Right ventricle myocardium inferior (tissue), 1 donor: Measurements from ENCODE around the gene DPP10. TPM values are rescaled to one million over a fixed set of nuclear protein-coding genes. Genes with fewer than 3 reads are reported as not detected.
"Not testable (repeated sequence)": the region's sequence is repeated elsewhere in the genome, so short reads cannot be mapped to it uniquely, and the experiment has no call there.

ENCODE experiments used
- ATAC-seq: fragments of 200-7000 bp; cut with Tn5 transposase; one replicate; pipeline ENCODE4 v1.9.1; 2020; ENCODE audit warnings: mild to moderate bottlenecking, moderate library complexity
- DNase-seq: peaks from one replicate; pipeline ENCODE4 v3.0.0; 2021; ENCODE audit errors: missing footprints
- intact Hi-C: fragments of 100-400 bp; cut with DNase I; formaldehyde crosslinking; loops from one replicate; pipeline ENCODE4 v1.11.0; 2022
- long read RNA-seq: library from polyadenylated mRNA; unstranded; transcript quantifications from one replicate; pipeline ENCODE4 v2.0.0, GENCODE V29; 2021
- total RNA-seq: library from RNA; stranded (reverse); fragmentation: NEBNext Ultra II Directional; extraction: Animal tissue kit (Norgen Biotek cat#: 25700); gene quantifications from one replicate; pipeline ENCODE4 v1.2.1, GENCODE V29; 2021
- donor health status: DM: no; HTN: yes; CAD: no; lungs with severe emphysema.

The DPP10 gene
- 0.05 TPM for total RNA-seq
- long read RNA-seq: 0 reads

DNA sequence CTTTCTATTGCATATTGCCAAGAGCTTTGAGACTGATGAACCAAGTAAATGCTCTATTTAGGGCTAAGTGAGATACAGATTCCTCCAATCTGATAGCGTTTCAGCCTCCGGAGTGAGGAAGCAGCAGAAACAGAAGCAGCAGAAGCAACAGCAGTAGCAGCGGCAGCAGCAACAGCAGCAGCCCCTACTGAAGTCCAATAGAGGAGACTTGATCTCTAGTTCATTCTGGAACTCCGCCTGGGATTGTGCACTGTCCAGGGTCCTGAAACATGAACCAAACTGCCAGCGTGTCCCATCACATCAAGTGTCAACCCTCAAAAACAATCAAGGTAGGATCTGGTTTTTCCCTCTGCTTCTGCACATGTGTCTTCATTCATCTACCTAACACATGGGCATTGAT, at the start of gene DPP10:
DPP10 (plus strand) TSS at position 132 of the 400 bp plus-strand sequence.
- DNase-seq (no peak), ATAC-seq (no peak)
- intact Hi-C loops: no loop called here

DNA sequence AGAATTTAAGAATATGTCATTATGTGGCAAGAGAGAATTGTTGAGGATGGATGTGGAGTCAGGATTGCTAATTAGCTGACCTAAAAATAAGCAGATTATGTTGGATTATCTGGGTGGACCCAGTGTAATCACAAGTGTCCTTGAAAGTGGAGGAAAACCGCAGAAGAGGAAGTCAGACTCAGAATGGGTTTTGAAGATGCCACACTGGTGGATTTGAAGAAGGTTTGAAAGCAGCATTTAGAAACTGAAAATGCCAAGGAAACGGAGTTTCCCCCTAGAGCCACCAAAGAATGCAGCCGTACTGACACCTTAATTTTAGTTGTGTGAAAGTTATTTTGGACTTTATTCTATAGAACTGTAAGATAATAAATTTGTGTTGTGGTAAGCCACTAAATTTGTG, 41.6 kb upstream of the DPP10 start:
- no peak for ATAC-seq
- DNase-seq: no peak
- intact Hi-C loops: no loop called here

DNA sequence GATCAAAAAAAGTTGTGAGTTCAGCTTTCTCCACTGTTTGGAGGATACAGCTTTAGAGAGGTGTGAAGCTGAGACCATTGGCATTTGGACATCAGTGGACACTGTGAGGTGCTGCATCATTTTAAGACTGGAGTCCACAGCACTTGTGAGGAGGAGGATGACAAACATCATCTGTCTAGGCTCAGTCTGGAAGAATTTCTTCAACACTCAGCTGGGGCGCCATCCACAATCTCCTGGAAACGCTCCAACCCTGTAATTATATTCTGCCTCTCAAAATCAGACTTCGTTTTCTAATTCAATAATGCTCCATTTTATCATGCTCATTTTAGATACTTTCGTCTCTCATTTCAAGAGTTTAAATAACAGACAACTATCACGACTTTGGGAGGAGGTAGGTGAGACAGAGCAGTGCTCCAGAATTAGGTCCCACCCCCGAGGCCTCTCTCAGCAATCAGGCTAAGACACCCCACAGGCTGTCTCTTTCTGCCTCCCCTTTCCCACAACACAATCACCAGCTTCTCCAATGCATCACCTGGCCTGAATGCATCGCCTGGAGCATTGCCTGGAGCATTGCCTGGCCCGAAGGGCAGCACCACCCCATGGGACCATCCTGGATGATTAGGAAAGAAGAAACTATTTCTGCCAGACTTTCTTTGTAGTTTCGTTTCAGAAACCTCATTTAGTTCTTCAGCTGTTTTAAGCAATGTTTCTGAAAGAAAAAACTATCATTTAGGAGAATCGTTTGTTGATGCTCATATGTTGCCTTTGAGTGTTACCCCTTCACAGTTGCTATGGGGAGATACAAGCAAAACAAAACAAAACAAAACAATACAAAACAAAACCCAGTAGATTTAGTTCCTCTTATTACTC, 37.0 kb upstream of the DPP10 start:
- DNase-seq (no peak), ATAC-seq (peak; percentile 34)
- intact Hi-C loops: no loop called here

DNA sequence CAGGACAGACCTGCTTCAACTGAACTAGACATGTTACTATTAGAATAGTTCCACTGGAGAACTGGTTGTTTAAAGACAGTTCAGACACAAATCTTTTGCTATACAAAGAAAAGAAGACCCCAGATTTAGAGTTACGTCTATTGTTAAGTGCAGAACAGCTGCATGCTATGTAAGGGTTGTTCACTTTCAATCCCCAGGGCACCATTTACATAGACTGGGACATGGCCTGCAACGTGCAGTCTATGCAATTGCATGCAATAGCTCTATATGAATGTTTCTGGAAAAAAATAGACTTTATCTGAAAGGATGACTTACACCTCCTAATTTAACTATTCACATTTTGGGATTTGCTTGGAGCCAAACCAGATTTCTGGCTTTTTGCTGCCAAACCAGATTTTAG, 36.1 kb upstream of the DPP10 start:
- no peak for ATAC-seq
- intact Hi-C loops: no loop called here
- no peak for DNase-seq

DNA sequence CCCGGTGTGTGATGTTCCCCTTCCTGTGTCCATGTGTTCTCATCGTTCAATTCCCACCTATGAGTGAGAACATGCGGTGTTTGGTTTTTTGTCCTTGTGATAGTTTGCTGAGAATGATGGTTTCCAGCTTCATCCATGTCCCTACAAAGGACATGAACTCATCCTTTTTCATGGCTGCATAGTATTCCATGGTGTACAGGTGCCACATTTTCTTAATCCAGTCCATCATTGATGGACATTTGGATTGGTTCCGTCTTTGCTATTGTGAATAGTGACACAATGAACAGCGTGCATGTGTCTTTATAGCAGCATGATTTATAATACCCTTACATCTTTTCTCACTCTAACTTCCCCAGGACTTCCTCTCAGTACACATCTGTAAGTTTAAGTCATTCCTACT, 35.1 kb upstream of the DPP10 start:
- DNase-seq, ATAC-seq, intact Hi-C loops: not testable (repeated sequence)

DNA sequence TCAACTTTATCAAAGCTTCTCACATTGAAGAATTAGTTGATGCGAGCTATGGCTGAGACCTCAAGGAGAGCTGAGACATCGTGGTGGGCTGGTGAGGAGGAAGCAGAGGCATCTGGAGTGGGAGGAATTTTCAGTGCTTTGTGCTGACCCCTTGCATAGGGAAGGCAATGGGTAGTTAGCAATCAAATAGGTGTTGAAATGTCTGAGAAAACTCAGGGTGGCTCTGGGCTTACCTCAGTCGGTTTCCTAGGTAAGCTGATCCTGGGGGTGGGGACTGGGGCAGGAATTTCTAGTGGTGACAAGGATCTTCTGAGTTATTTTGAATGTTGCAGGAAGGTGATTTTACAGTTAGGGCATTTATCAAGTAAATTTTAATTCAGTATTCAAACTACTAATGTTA, 20.7 kb upstream of the DPP10 start:
- no peak for DNase-seq
- no peak for ATAC-seq
- intact Hi-C loops: no loop called here

DNA sequence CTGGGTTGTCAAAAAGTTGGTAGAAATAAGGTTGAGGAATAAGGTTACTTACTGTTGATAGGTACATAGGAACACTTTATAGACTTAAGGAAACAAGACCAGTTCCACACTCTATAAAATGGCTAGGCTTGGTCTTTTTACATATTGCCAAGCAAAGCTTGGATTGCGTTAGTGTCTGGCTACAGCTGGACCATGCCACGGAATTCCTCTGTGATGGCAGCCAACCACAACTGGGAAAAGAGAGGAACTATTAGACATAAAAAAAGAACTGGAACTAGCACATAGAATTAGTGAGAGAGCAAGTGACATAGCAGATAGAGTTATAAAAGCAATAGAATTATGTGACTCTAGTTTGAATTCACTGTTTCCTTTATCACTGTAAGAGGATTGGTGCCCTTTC, 17.7 kb upstream of the DPP10 start:
- DNase-seq: no peak
- ATAC-seq: no peak
- intact Hi-C loops: no loop called here

DNA sequence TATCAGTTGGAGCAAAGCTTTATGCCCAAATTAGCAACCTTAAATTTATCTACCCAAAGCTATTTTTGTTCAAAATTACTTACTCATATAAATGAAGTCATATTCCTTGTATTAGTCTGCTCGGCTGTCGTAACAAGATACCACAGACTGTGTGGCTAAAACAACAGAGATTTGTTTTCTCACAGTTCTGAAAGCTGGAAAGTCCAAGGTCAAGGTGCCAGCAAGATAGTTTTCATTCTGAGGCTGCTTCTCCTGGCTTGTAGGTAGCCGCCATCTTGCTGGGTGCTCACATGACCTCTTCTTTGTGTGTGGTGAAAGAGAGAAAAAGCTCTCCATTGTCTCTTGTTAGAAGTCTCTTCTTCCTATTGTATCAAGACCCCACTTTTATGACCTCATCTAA, 15.7 kb upstream of the DPP10 start:
- intact Hi-C loops: no loop called here
- DNase-seq (no peak), ATAC-seq (no peak)

DNA sequence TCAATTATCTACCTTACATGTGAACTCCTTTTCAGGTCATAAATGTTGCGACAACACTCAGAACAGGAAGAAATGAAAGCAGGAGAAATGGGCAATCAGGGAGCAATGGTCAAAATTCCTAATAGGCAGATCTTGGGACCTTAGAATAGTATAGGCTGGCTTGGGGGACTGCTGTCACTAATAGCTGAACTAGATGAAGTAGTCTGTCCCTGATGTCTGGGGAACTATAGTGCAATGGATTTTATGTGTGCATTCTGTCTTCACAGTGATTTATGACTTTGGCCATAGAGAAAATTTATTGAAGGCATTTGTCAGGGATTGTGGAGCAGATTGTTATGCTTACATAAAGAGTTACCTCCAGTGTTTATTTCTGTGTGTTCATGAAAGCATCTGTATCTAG, 6.1 kb upstream of the DPP10 start:
- intact Hi-C loops: no loop called here
- DNase-seq (no peak), ATAC-seq (no peak)

DNA sequence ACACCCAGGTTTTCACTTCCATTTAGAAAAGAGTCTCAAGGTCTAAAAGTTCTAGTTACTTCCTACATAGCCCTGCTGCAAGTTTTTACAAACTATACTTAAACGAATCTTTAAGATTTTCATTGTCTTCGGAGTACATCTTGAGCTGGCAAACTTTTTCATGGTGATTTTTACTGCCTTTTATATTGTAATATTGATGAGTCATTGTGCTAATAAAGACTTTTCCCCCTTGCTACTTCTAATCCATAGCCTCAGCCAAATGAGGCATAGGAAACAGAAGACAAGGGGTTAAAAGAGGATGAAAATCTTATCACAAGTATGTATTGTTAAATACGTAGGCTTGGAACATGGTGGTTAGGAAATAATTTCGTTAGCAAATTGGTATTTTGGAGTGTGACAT, 4.1 kb downstream of the DPP10 start:
- no peak for DNase-seq
- intact Hi-C loops: no loop called here
- no peak for ATAC-seq

DNA sequence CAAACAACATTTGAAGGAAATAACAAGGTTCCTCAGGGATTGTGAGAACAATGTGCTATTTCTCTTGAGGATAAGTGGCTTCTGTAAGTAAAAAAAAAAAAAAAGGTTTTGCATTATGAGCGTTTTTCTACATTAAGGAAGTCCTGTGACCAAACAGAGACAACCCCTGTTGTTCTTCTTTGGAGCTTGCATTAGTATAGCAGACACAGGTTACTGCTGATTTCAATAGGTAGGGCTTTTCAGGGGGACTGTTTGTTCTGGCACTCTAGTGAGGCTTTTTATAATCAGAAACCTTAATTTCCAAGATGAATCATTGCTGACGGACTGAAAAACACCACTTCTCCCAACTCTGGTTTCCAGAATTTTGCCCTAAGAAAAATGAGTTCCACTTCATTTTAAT, 8.2 kb downstream of the DPP10 start:
- no peak for DNase-seq
- intact Hi-C loops: no loop called here
- no peak for ATAC-seq

DNA sequence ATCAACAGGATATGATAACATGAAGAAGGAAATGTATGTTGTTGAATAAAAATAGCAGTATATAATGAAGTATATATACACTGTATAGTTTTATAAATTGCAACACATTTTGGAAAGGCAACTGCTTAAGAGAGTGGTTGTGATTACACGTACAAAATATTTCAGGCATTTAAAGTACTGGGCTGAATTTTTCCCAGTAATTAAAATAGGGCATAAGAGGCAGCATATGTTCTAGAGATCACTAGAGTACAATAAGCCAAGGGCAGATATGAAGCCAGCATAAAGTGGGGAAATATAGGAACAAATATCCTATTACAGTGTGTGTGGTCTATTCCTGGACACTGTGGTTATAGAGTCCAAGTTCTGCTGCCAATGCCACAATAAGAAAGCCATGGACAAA, 14.1 kb downstream of the DPP10 start:
- ATAC-seq: no peak
- intact Hi-C loops: no loop called here
- DNase-seq: no peak

DNA sequence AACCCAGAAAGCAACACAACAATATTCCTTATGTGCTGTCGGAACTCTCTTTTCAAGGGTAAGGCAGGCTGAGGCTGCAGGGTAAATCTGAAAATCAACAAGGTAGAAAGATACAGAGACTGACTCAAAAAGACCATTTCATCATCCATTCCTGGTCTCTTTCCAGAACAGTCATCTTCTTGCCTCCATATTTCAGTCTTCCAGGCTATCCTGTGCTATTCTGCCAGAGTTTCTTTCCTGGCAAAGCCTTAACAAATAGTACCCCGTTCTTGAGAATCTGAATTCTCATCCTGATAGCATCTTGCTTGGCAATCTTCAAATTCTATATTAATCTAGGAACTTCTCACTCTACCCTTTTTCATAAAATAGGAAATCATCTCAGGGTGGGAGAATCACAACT, 15.5 kb downstream of the DPP10 start:
- intact Hi-C loops: no loop called here
- ATAC-seq: no peak
- DNase-seq: no peak

DNA sequence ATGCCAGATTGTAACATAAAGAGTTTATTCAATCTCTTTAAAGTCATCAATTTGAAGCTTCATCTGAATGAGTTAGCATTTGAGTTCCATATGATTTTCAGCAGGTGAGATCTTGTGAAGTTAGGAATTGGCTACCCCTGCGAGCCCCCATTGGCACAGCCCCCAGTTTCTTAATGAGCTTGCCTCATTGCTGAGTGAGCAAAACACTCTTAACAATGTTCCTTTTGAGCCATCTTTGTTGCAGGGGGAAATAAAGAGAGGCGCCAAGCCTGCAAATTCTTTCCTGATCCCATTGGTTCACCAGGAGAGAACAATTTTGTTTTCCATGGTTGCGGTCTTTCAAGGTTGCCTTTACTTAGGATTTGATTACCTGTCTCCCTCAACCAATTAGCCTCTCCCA, 18.7 kb downstream of the DPP10 start:
- ATAC-seq (no peak), DNase-seq (no peak)
- intact Hi-C loops: no loop called here

DNA sequence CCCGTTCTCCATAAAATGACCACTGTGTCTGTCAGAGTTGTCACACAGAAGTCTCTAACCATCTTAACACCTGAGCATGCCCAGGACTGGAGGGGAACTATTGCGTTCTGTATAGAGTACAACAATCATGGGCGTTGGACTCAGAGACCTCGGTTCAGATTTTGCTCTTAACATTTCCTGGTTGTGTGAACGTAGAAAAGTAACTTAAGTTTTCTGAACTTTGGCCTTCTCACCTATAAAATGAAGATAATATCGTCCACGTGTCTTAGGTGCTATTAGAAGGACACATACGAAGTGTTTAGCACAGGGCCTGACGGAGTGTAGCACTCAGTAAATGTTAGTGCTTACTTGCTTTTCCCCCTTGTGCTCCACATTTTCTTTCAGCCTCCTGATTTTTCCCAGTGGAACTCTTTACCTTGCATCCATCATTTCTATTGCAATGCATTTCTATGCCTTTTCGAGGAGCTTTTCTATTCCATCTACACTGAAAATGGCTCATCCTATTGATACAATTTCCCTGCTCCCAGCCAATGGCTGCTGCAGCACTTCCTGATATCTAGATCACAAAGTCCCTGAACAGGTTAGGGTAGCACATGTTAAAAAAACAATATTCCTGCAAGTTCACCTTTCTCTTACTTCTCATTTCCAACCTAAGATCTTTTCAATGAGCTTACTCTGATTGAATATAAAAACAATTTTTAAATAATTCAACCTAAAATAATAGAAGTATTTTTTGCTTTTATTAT, 22.7 kb downstream of the DPP10 start:
- ATAC-seq (no peak), DNase-seq (no peak)
- intact Hi-C loops: no loop called here

DNA sequence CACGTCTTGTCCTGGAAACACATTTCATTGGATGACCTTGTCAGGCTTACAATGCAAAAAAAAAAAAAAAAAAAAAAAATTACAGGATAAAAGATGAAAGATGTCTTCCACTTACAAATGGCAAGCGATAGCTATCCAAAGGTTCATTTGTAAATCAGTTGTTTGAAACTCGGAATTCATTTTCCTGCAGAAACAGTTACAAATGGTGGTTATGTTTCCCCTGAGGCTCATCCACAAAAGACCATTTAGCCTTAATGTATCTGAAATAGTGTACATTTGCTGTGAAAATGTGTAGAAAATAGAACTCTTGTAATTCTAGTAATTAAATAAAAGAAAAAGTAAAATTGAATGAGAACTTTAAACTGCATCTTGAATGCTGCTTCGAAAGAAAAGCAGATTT, 25.9 kb downstream of the DPP10 start:
- no peak for DNase-seq
- intact Hi-C loops: no loop called here
- no peak for ATAC-seq

DNA sequence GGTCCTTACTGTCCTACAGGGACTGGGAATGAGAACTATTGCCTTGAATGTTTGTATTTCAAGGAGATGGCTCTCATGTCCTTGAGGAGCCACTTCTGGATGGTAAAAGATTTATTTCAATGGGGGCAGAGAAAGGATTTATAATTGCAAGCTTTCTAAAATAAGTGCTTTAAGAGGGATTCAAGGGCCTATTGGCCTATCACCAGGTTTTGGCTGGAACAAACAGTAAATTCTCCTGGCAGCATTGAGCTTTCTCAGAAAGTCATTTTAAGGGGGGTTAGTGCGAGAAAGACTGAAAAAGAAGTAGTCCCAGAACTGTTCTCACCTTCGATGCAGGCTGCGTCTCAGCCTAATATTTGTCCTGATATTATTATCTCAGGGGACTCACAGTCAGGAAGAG, 29.8 kb downstream of the DPP10 start:
- no peak for DNase-seq
- no peak for ATAC-seq
- intact Hi-C loops: no loop called here

DNA sequence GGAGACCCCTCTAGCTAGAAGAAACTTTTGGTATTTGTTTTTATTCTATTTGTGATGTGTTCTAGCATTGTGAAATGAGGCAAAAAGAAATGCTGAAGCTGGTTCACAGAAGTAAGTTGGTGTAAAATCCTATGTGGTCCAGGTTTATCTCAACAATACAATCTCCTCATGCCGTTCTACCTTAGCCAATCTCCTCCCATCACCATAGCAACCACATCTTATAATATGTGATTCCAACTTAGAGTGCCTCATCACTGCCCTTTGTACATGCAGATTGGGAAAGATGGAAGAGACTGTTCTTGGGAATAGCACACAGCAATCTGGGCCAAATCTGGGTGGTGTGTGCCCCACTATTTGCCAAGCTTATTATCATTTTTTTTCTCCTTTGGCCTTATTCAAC, 30.3 kb downstream of the DPP10 start:
- no peak for ATAC-seq
- intact Hi-C loops: no loop called here
- no peak for DNase-seq

DNA sequence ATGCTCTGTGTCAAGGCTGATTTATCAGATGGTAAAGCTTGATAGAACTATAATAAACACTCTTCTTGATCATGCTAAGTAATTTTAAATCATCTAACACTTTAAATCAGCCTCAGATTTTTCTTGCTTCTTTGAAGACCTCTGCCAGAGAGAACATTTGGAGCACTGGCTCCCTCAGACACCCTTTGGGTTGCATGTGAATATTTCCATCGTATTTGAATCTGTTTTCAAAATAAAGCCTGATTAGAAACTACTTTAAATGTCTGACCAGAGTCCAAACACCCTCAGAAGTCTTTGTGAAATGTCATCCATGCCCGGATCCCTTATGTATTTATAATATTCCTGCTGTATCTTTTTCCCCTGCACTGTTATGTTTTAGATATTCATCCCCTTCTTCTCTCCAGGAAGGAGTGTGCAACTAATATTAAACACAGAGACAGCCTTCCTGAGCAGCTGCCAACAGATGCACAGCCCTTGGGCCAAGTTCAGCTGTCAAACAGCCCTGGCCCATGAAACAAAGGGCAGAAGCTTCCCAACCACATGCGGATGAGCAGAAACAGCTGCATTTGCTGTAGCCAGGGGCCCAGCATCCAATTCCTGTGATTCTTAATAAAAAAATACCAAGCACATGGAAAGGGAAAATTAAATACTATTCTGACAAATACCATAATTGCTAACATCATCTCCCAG, 46.5 kb downstream of the DPP10 start:
- DNase-seq: no peak
- intact Hi-C loops: no loop called here
- ATAC-seq: no peak

DNA sequence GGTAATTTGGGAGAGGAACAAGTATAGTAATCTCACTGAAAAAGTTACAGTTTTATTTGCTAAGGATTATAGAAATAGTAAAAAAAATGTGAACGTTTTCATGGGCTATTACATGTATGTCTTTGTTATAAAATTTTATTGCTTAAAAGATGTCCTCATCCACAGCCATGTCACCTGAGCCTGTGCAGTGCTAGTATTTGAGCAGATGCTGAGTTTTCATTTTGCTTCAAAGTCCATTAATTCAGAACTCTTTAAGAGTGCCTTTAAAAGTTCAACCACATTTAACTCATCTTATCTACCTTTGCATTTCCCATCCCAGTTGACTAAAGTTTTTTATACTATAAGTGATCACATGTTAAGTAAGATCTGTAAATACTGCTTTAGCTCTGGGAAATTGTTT, 52.6 kb downstream of the DPP10 start:
- DNase-seq: no peak
- no peak for ATAC-seq
- intact Hi-C loops: no loop called here
